Coronary artery (tissue), 2 donors: Measurements from ENCODE around the gene DNAJC18.
"Not testable (repeated sequence)": the region's sequence is repeated elsewhere in the genome, so short reads cannot be mapped to it uniquely, and the experiment has no call there.

Experiments
- DNase-seq: peaks from one replicate; pipeline ENCODE4 v3.0.0-alpha.2; 2017; ENCODE audit warnings: low spot score
- H3K27ac ChIP-seq, 2 donors: fragments of 200-600 bp; sonication (generic); one replicate each; pipeline ENCODE4 v1.5.1; 2016 to 2019
- H3K4me3 ChIP-seq: fragments of 200-600 bp; sonication (generic); 2 replicates; pipeline ENCODE4 v1.5.1; 2016; ENCODE audit warnings: mild to moderate bottlenecking, moderate library complexity
- TF ChIP-seq, protein P1 (sequence below): fragments of 200-600 bp; sonication (generic); IDR thresholded peaks from one replicate; pipeline ENCODE4 v1.5.1; 2019; ENCODE audit warnings: antibody characterized with exemption

Gene DNAJC18

DNA sequence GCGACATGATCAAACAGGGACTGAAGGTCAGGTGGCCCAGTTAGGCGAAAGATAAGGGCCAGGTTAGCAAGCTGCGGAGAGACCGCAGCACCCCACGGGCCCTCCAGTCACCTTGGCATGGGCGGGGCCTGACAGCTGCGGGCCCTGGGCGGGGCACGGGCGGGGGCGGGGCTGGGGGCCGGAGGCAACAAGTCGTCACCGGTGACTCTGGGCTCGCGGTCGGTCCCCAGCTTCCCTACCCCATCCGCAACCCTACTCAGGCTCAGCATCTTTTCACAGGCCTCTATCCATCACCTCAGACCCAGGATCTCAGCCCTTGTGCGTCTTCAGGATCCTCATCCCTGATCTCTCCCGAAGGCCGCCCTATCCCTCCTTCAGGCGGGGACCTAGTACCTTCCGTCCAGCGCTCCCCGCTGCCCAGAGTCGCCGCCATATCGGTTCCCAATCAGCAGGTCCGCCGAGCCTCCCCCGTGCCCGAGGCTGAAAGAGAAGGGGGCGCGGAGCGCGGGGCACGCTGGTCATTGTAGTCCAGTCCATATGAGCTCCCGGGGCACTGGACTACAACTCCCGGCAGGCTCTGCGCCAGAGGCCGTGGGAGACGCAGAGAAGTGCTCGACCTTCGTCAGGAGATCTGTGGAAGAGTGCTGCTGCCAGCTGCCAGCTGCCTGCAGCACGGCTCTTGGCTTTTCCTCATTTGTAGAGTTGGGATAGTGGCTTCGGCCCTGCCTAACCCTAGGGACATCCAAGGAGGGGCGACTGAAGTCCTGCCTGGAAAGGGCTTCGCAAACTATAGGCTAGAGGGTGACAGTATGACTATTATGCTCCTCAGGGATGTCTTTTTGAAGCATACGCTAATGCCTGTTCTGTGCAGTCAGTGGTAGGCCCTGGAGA is at the start of gene DNAJC18:
TSS of gene DNAJC18 (minus strand) at position 513 of the 891 bp plus-strand sequence. CDS start at position 433, 80 bp downstream.
- TF ChIP-seq, protein P1, sequence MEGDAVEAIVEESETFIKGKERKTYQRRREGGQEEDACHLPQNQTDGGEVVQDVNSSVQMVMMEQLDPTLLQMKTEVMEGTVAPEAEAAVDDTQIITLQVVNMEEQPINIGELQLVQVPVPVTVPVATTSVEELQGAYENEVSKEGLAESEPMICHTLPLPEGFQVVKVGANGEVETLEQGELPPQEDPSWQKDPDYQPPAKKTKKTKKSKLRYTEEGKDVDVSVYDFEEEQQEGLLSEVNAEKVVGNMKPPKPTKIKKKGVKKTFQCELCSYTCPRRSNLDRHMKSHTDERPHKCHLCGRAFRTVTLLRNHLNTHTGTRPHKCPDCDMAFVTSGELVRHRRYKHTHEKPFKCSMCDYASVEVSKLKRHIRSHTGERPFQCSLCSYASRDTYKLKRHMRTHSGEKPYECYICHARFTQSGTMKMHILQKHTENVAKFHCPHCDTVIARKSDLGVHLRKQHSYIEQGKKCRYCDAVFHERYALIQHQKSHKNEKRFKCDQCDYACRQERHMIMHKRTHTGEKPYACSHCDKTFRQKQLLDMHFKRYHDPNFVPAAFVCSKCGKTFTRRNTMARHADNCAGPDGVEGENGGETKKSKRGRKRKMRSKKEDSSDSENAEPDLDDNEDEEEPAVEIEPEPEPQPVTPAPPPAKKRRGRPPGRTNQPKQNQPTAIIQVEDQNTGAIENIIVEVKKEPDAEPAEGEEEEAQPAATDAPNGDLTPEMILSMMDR = no peak
- DNase-seq = peak; percentile 93
- peak within 1 kb of the TSS; percentile 93 for H3K4me3 ChIP-seq
- H3K27ac ChIP-seq = peak within 1 kb of the TSS; percentile 96 to 98

DNA sequence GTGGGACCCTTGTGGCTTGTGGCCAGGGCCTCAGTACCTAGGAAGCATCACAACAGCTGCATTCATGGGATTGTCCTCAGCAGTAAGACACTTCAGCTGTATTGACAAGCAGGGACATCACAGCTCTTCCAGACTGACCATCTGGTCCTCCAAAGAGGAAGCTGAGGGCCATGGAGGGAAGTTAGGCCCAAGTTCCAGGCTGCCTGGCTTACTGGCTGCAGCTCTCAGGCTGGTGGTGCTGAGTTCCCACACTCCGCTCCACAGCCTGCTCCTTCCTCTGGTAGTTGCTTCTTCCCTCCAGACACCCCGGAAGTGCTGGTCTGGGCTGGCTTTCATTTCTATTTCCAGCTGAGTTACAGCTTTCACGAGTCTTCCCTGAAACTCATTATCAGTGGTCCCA is 48.9 kb upstream of the DNAJC18 start:
- H3K4me3 ChIP-seq = no peak overlapping the region
- no peak for DNase-seq
- TF ChIP-seq, protein P1 = no peak
- peak overlapping the region in 1 of 2 donors; percentile 64 for H3K27ac ChIP-seq

DNA sequence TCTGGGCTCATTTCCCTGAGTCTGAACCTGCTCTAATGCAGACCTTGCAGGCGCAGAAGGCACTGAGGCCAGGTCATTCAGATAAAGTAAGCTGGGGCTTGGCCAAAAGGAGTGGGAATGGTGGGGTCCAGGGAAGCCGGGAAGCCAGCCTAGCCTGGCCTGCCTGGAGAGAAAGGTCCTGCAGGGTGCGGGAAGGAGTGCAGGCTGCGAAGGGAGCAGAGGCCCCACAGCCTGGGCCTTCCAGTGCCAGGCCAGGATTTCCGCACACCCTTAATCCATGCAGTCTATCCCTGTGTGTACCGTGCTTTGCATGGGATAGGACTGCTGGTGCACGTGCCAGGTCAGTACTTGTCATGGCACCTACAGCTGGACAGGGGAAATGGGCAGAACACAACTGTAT is 46.9 kb upstream of the DNAJC18 start:
- TF ChIP-seq, protein P1 = no peak
- H3K27ac ChIP-seq = no peak overlapping the region
- H3K4me3 ChIP-seq = no peak overlapping the region
- no peak for DNase-seq

DNA sequence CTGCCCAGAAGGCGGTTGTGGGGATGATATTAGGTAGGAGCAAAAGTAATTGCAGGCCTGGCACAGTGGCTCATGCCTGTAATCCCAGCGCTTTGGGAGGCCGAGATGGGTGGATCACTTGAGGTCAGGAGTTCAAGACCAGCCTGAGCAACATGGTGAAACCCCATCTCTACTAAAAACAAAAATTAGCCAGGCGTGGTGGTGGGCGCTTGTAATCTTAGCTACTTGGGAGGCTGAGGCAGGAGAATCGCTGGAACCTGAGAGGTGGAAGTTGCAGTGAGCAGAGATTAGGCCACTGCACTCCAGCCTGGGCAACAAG is 43.5 kb upstream of the DNAJC18 start:
- DNase-seq = not testable (repeated sequence)
- peak overlapping the region; percentile 82 for H3K4me3 ChIP-seq
- H3K27ac ChIP-seq = peak overlapping the region; percentile 87 to 97

DNA sequence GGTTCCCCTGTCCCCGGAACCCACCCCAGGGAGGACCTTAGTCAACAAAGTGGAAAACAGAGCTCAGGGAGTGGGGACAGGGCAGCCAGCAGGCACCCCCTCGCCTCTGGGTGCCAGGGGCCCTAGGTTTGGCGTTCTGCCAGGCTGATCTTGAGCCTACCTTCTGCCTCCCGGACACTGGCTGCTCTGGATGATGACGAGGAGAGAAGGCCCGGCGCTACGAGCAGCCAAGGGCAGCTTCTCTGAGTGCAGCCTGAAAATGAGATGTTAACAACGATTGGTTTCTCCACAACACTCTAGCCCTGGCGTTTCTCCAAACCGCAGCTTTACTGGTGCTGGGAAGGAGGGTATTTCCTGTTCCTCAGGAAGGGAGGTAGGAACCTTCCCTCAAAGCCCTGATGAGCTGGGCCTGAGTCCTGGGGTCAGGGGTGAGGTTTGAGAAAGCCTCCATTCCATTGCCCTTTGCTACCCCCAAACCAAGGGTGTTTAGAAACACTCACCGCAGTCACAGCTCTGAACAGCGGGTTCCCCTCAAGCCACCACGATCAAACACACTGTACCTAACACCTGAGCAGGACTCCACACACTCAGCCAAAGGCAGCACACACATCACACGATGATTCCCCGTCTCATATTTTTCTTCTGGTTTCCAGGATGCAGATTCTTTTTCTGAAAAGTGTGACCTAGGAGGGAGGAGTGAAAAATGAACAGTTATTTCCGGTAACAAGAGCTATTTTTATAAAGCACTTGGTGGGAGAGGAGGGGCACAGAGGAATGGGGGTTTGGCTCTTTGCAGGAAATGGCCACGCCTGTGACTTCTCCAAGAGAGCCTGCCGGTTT is 42.9 kb upstream of the DNAJC18 start, which contains the start of gene STING1:
TSS of gene STING1 (minus strand) at position 709 of the 840 bp plus-strand sequence. CDS start 1,054 bp downstream, outside the sequence.
- TF ChIP-seq, protein P1 = no peak
- peak within 1 kb of the TSS; percentile 87 to 97 for H3K27ac ChIP-seq
- DNase-seq = peak; percentile 90
- peak within 1 kb of the TSS; percentile 82 for H3K4me3 ChIP-seq

DNA sequence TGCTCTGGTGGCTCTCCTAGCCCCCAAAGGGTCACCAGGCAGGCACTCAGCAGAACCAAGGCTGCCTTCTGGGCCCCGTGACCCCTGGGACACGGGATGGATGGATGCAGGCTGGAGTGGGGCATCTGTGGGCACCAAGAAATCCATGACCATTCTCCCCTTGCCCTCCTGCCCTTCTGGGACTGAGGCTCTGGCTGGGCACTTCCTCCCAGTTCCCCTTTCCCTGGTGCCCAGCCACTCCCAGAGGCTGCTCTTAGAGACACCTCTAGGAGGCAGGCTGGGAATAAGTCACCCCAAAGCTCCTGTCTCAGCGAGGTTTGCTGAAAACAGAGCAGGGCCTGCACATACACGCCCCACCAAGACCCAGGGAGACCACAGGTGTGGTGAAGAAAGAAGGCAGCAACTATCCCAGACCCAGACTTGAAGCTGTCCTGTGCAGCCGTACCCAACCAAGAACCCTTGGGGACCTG is 42.3 kb upstream of the DNAJC18 start:
- H3K27ac ChIP-seq = peak overlapping the region; percentile 87 to 97
- peak overlapping the region; percentile 82 for H3K4me3 ChIP-seq
- DNase-seq = no peak
- TF ChIP-seq, protein P1 = no peak

DNA sequence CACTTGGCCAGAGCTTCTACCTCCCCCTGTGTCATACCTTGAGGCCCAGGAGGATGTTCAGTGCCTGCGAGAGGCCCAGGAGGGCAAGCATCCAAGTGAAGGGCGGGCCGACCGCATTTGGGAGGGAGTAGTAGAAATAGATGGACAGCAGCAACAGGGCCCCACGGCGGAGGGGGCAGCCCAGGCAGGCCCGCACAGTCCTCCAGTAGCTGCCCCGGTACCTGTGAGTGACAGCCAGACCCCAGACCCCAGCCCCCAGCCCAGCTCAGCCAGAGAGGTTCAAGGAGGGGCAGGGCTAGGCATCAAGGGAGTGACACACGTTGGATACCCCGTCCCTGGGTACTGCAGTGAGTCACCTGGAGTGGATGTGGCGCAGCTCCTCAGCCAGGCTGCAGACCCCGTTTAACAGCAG is 41.8 kb upstream of the DNAJC18 start:
- peak; percentile 88 for DNase-seq
- Histone ChIP-seq H3K4me3 (peak overlapping the region; percentile 82), H3K27ac (peak overlapping the region; percentile 87 to 97)
- TF ChIP-seq, protein P1 = no peak

DNA sequence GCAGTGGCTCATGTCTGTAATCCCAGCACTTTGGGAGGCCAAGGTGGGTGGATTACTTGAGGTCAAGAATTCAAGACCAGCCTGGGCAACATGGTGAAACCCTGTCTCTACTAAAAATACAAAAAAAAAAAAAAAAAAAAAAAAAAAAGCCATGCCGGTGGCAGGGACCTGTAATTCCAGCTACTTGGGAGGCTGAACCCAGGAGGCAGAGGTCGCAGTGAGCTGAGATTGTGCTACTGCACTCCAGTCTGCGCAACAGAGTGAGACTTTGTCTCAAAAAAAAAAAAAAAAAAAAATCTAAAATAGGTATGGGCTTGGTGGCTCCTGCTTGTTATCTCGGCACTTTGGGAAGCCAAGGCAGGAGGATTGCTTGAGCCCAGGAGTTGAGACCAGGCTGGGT is 40.4 kb upstream of the DNAJC18 start:
- DNase-seq, H3K4me3 ChIP-seq, H3K27ac ChIP-seq: not testable (repeated sequence)

DNA sequence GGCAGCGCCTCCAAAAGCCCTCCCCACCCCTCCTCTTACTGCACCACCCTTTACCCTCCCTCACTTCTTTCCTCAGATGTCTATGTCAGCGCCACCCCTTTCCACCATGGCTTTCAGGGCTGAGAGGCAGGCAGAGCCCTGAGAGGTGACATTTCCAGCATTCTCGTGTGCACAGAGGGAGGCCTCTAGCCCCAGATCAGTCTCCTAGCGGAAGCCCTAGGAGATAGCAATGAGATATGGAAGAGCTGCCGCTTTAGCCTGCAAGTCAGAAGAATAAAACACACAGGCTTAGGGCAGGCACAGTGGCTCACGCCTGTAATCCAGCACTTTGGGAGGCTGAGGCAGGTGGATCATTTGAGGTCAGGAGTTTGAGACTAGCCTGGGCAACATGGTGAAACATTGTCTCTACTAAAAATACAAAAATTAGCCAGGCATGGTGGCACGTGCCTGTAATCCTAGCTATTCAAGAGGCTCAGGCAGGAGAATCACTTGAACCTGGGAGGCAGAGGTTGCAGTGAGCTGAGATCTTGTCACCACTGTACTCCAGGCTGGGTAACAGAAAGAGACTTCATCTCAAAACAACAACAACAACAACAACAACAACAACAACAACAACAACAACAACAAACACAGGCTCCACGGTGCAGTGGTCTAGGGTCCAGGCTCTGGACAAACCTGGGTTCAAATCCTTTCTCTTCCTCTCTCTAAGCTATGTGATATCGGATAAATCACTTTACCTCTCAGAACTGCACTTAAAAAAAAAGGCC is 39.5 kb upstream of the DNAJC18 start:
- not testable (repeated sequence) for DNase-seq, H3K4me3 ChIP-seq
- H3K27ac ChIP-seq = peak overlapping the region; percentile 5 to 15
